HepG2 (cell line): ENCODE measurements around the gene OSM. TPM values are rescaled to one million over a fixed set of nuclear protein-coding genes. Genes with fewer than 3 reads are reported as not detected.

Experiments used
- CEBPB ChIP-seq: IDR thresholded peaks from 2 replicates; pipeline ENCODE4 v1.6.1; 2011; ENCODE audit warnings: low read depth, low read length, improper control_type of control experiment, borderline replicate concordance
- E2F5 ChIP-seq: sonication (generic); formaldehyde crosslinking; conservative IDR thresholded peaks from 2 replicates; pipeline ENCODE4 v1.4.0; 2020; ENCODE audit warnings: missing genetic modification reagents
- GLI4 ChIP-seq: sonication (generic); formaldehyde crosslinking; IDR thresholded peaks from 2 replicates; pipeline ENCODE4 v1.5.1; 2020; ENCODE audit warnings: missing genetic modification reagents, mild to moderate bottlenecking, moderate library complexity, borderline replicate concordance
- IRF1 ChIP-seq: sonication (generic); formaldehyde crosslinking; IDR thresholded peaks from 2 replicates; pipeline ENCODE4 v1.4.0; 2020; ENCODE audit warnings: low read depth, mild to moderate bottlenecking, missing genetic modification reagents
- JARID2 ChIP-seq: sonication (generic); formaldehyde crosslinking; IDR thresholded peaks from 2 replicates; pipeline ENCODE4 v1.8.1; 2023; ENCODE audit warnings: missing genetic modification reagents, inconsistent platforms; ENCODE audit not compliant: insufficient replicate concordance
- MAF1 ChIP-seq: sonication (generic); formaldehyde crosslinking; IDR thresholded peaks from 2 replicates; pipeline ENCODE4 v1.5.0; 2020; ENCODE audit warnings: missing genetic modification reagents, borderline replicate concordance
- MIER3 ChIP-seq: IDR thresholded peaks from 2 replicates; pipeline ENCODE4 v1.6.1; 2016; ENCODE audit warnings: missing compliant biosample characterization, borderline replicate concordance
- RNF2 ChIP-seq: fragments of 450-650 bp; conservative IDR thresholded peaks from 2 replicates; pipeline ENCODE4 v1.6.1; 2016; ENCODE audit warnings: low read depth
- SP140L ChIP-seq: sonication (generic); formaldehyde crosslinking; IDR thresholded peaks from 2 replicates; pipeline ENCODE4 v1.4.0; 2020; ENCODE audit warnings: missing genetic modification reagents, borderline replicate concordance
- SPEN ChIP-seq: sonication (generic); formaldehyde crosslinking; IDR thresholded peaks from 2 replicates; pipeline ENCODE4 v1.5.1; 2020; ENCODE audit warnings: low read depth, mild to moderate bottlenecking, missing genetic modification reagents
- SYNCRIP ChIP-seq: fragments of 200-400 bp; formaldehyde crosslinking; IDR thresholded peaks from 2 replicates; pipeline ENCODE4 v1.6.1; 2018; ENCODE audit warnings: mild to moderate bottlenecking, low read depth, low read length; ENCODE audit not compliant: insufficient read depth
- TEAD3 ChIP-seq: optimal IDR thresholded peaks from 2 replicates; pipeline ENCODE3; 2016; ENCODE audit warnings: borderline replicate concordance
- ZBTB2 ChIP-seq: sonication (generic); formaldehyde crosslinking; IDR thresholded peaks from 2 replicates; pipeline ENCODE4 v1.8.0; 2022; ENCODE audit warnings: low read depth, missing genetic modification reagents
- ZBTB43 ChIP-seq: sonication (generic); formaldehyde crosslinking; conservative IDR thresholded peaks from 2 replicates; pipeline ENCODE4 v1.4.0; 2020; ENCODE audit warnings: missing genetic modification reagents
- ZBTB46 ChIP-seq: sonication (generic); formaldehyde crosslinking; IDR thresholded peaks from 2 replicates; pipeline ENCODE4 v1.4.0; 2020; ENCODE audit warnings: mild to moderate bottlenecking, missing genetic modification reagents, borderline replicate concordance
- ZNF430 ChIP-seq: sonication (generic); formaldehyde crosslinking; IDR thresholded peaks from 2 replicates; pipeline ENCODE4 v1.9.0; 2021; ENCODE audit warnings: mild to moderate bottlenecking, missing genetic modification reagents
- ZNF468 ChIP-seq: sonication (generic); formaldehyde crosslinking; IDR thresholded peaks from 2 replicates; pipeline ENCODE4 v1.8.0; 2022; ENCODE audit warnings: mild to moderate bottlenecking, moderate library complexity, missing genetic modification reagents
- ZNF720 ChIP-seq: sonication (generic); formaldehyde crosslinking; IDR thresholded peaks from 2 replicates; pipeline ENCODE4 v1.4.0; 2020; ENCODE audit warnings: missing genetic modification reagents
- ZNF737 ChIP-seq: sonication (generic); formaldehyde crosslinking; IDR thresholded peaks from 2 replicates; pipeline ENCODE4 v1.5.0; 2020; ENCODE audit warnings: missing genetic modification reagents, mild to moderate bottlenecking, borderline replicate concordance
- ZNF746 ChIP-seq: sonication (generic); formaldehyde crosslinking; IDR thresholded peaks from 2 replicates; pipeline ENCODE4 v1.8.0; 2022; ENCODE audit warnings: mild to moderate bottlenecking, missing genetic modification reagents
- ZNF780A ChIP-seq: sonication (generic); formaldehyde crosslinking; IDR thresholded peaks from 2 replicates; pipeline ENCODE4 v1.8.0; 2022; ENCODE audit warnings: mild to moderate bottlenecking, missing genetic modification reagents, moderate library complexity
- ZNF891 ChIP-seq: sonication (generic); formaldehyde crosslinking; IDR thresholded peaks from 2 replicates; pipeline ENCODE4 v1.5.0; 2020; ENCODE audit warnings: mild to moderate bottlenecking, missing genetic modification reagents
- polyA plus RNA-seq, 8 experiments: library from polyadenylated mRNA; depleted of rRNA in 3 of 8; stranded (reverse) in 7 of 8; unstranded in 1 of 8; fragments of >200 nt; fragmentation: Illumina TruSeq in 4 of 8; extraction: Trizol in 4 of 8; gene quantifications; 2 replicates each; pipeline versions ENCODE4 v1.2.1 to v1.2.3, GENCODE V29; 2011 to 2016; ENCODE audit warnings: low read depth in 4 of 8, missing spikeins in 1 of 8, mixed read lengths in 1 of 8; ENCODE audit not compliant: insufficient read depth in 1 of 8
- total RNA-seq, 5 experiments: library from RNA; depleted of rRNA; stranded (reverse); fragments of >200 nt; fragmentation: Illumina TruSeq; extraction: Trizol; gene quantifications; 2 replicates each; pipeline ENCODE4 v1.2.3, GENCODE V29; 2016; ENCODE audit warnings: low read depth in 1 of 5

The OSM gene
- total and polyA plus RNA-seq, 2 of the 13 experiments (the other 11 are each of a cell fraction or from before 2014, with no cell fraction given), result not detected

GRCh38 chr22:30289141-30289979 is 22.7 kb upstream of the OSM start, which contains the start of gene CASTOR1 (continued):
- no peak for TF ChIP-seq GLI4 (CRISPR knock-in tag)
- TF ChIP-seq JARID2, result no peak
- TF ChIP-seq IRF1, result no peak
- TF ChIP-seq ZNF737, result no peak
- no peak for TF ChIP-seq MIER3 (CRISPR knock-in tag)
- no peak for TF ChIP-seq ZBTB46 (CRISPR knock-in tag)
- 0 out of 2 replicates have a peak, but pooled peaks have one; percentile 21 for TF ChIP-seq RNF2
- no peak for TF ChIP-seq ZBTB43 (CRISPR knock-in tag)
- no peak for TF ChIP-seq SPEN
- no peak for TF ChIP-seq MAF1 (CRISPR knock-in tag)
- no peak for TF ChIP-seq CEBPB
- TF ChIP-seq ZNF720 (CRISPR knock-in tag), result no peak
- TF ChIP-seq ZNF891 (CRISPR knock-in tag), result no peak
- no peak for TF ChIP-seq E2F5
- no peak for TF ChIP-seq SYNCRIP
- TF ChIP-seq ZNF468 (CRISPR knock-in tag), result no peak
- no peak for TF ChIP-seq ZNF780A
- no peak for TF ChIP-seq TEAD3 (CRISPR knock-in tag)
- no peak for TF ChIP-seq ZNF746 (CRISPR knock-in tag)
- TF ChIP-seq ZBTB2 (CRISPR knock-in tag), result no peak
- TF ChIP-seq ZNF430, result no peak
- TF ChIP-seq SP140L (CRISPR knock-in tag), result no peak
